ENCODE measurements around the gene PRSS21. TPM values are rescaled to one million over a fixed set of nuclear protein-coding genes. Genes with fewer than 3 reads are reported as not detected.

The PRSS21 gene
- total RNA-seq, 5 donors from 2014 or later (not counting 1 experiment from before 2014, with no cell fraction given), result 0.90 to 8.3 (median 3.3) TPM

DNA sequence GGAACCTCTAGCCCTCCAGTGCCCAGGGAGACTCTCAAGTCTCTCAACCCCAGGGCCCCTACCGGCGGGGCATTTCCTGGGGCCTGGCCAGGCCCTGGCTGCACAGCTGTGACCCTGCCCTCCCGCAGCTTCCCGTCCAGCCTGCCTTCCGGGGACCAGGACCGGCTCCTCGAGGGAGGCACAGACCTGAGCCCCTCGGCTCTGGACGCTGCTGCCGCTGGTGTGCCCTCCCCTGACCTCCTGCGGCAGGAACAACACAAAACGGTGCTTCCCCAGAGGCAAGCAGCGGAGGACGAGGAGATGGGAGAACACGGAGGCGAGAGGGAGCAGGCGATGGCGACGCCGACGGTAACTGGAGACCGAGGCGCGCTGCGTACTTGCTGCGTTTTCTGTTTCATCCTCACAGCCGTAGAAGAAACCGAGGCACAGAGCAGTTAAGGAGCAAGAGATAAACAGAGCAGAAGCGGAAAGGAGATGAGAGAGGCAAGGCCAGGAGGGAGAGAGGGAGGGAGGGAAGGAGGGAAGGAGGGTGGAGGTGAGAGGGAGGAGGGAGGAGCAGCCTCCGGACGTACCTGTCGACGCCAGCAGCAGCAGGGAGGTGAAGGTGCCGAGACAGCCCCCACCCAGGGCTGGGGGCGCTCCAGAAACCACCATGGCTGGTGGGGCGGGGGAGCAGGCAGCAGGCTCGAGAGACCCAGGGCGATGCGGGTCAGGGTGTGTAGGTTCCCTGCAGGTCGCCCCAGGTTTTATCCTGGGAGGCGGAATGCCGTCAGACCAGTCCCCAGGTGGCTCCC lies 40.6 kb downstream of the PRSS21 start, which contains the start of gene PRSS22:
Gene PRSS22 (minus strand): TSS at position 720 of the 794 bp plus-strand sequence. CDS start 66 bp downstream, at position 654.
- WGBS (ENCODE audit: insufficient coverage), result 15% methylated on average over 42 of the region's 42 CpGs
- Mint-ChIP-seq H3K27me3 (peaks cover 7 to 17% of the 10 kb centered on the region in 2 donors), H3K27ac (peak within 1 kb of the TSS in 1 of 2 donors; percentile 85), H3K4me3 (peak within 1 kb of the TSS; percentile 76 to 91 (median 77)), H3K9me3 (peaks cover 8 to 10% (median 9%) of the 10 kb centered on the region in 3 donors), H3K36me3 (peaks cover 8% of the 10 kb centered on the region), H3K4me1 (peaks cover 7 to 11% (median 10%) of the 10 kb centered on the region in 3 donors)
- peak in 4 of 35 experiments; percentile 6 to 40 (median 19) for DNase-seq
- Histone ChIP-seq H3K4me3 (ENCODE audit: control insufficient read depth in 1 of 2, extremely low read depth in 1 of 2, low read length in 1 of 2) (peak within 1 kb of the TSS in 1 of 2 donors; percentile 44), H3K4me1 (ENCODE audit: control insufficient read depth in 1 of 2, extremely low read depth in 1 of 2, insufficient read depth in 2 of 2, low read length in 2 of 2) (peaks cover 0 to 22% of the 10 kb centered on the region in 2 experiments), H3K27me3 (replicated peaks in 1 of 2; ENCODE audit: control insufficient read depth in 2 of 2, extremely low read depth in 1 of 2, insufficient read depth in 2 of 2, low read length in 1 of 2) (peaks cover 0 to 54% of the 10 kb centered on the region in 2 experiments), H3K36me3 (ENCODE audit: control insufficient read depth in 2 of 2, extremely low read depth in 1 of 2, insufficient read depth in 1 of 2, low read length in 1 of 2) (no peaks in the 10 kb centered on the region), H3K9me3 (no peaks in the 10 kb centered on the region), H3K27ac (ENCODE audit: low read length) (peak within 1 kb of the TSS; percentile 23)
- ChIA-PET CTCF (interaction anchor here in 1 of 2 donors (0.6 kb wide), 1 partner anchor 41 kb away, joined by 4 read pairs; the partner anchor contains the start of gene PRSS21), POLR2A (no interaction called here)
- ATAC-seq (replicated peaks in 1 of 4), result peak; percentile 32 to 72 (median 54)

DNA sequence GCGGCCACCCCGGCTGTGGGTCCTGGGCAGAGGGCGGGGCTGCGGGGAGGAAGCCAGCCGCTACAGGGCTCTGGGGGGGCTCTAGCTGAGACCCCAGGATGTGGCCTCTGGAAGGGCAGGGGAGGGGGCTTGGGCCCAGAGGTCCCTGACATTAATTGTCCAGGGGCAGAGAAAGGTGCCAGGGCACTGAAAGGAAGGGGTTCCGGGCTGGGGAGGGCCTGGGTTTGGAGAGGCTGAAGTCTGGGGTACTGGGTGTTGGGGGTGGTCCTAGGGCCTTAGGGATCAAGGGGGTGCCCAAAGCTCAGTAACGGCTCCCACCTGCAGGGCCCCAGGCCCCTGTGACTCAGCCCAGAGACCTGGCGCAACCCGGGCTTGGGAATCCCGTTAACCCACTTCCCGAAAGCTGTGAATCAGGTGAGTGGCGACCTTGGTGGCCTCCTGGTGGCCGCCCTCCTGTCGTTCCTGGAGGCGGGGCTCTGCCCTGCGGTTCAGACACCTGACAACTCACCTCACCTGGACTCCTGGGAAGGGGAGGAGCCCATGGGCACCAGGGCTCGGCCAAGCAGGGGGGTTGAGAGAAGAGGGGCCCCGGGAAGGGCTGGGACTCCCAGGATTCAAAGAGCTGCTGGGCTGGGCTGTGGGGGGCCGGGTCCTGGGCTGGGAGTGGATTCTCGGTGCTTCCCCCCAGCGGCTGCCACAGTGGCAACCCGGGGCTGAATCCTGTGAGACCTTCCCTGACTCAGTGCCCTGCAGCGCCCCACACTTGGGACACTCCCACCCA lies 41.4 kb downstream of the PRSS21 start:
- Mint-ChIP-seq H3K36me3 (peaks cover 8% of the 10 kb centered on the region), H3K27me3 (peaks cover 7 to 17% of the 10 kb centered on the region in 2 donors), H3K9me3 (peaks cover 8 to 10% (median 9%) of the 10 kb centered on the region in 3 donors), H3K4me3 (peak overlapping the region in 2 of 3 donors; percentile 31 to 91), H3K4me1 (peaks cover 7 to 11% (median 10%) of the 10 kb centered on the region in 3 donors), H3K27ac (peak overlapping the region in 1 of 2 donors; percentile 16)
- Histone ChIP-seq H3K9me3 (no peaks in the 10 kb centered on the region), H3K36me3 (ENCODE audit: control insufficient read depth in 2 of 2, extremely low read depth in 1 of 2, insufficient read depth in 1 of 2, low read length in 1 of 2) (no peaks in the 10 kb centered on the region), H3K4me1 (ENCODE audit: control insufficient read depth in 1 of 2, extremely low read depth in 1 of 2, insufficient read depth in 2 of 2, low read length in 2 of 2) (peaks cover 0 to 22% of the 10 kb centered on the region in 2 experiments), H3K27ac (ENCODE audit: low read length) (no peak overlapping the region), H3K4me3 (ENCODE audit: control insufficient read depth in 1 of 2, extremely low read depth in 1 of 2, low read length in 1 of 2) (peak overlapping the region in 1 of 2 donors; percentile 44), H3K27me3 (replicated peaks in 1 of 2; ENCODE audit: control insufficient read depth in 2 of 2, extremely low read depth in 1 of 2, insufficient read depth in 2 of 2, low read length in 1 of 2) (peaks cover 0 to 49% of the 10 kb centered on the region in 2 experiments)
- DNase-seq, result peak in 1 of 35 experiments; percentile 27
- WGBS (ENCODE audit: insufficient coverage), result 7% methylated on average over 13 of the region's 23 CpGs
- ChIA-PET CTCF (interaction anchor here in 1 of 2 donors (0.6 kb wide), 1 partner anchor 41 kb away, joined by 4 read pairs; the partner anchor contains the start of gene PRSS21), POLR2A (no interaction called here)
- peak; percentile 8 to 36 (median 20) for ATAC-seq (replicated peaks in 1 of 4)

DNA sequence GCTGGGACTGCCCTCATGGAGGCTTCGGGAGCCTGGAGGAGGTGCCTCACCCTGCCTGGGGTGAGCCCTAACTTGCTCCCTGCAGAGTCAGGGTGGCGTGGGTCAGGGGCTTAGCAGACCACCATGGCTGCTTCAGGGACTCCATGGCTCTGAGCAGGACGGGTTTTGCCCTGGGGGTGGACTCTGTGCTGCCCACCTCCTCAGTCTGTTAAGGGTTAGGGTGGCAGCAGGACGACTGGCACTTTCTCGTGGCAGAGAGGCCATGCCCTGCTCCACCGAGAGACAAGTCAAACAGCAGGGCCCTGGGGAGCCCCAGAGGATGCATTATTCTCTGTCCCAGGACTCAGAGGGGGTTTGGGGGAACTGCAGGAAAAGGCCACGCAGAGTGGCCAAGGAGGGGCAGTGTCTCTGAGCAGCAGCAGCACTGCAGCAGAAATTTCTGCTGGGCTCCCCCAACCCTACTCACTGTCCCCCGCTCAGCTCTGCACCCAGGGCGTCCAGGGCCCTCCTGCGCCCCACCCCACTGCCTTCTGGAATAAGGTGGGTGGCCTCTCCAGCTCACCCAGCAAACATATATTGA lies 42.7 kb downstream of the PRSS21 start:
- Mint-ChIP-seq H3K4me3 (no peak overlapping the region), H3K9me3 (peaks cover under 1% of the 10 kb centered on the region in 3 donors), H3K36me3 (no peaks in the 10 kb centered on the region), H3K27me3 (peaks cover 7 to 19% of the 10 kb centered on the region in 2 donors), H3K4me1 (peaks cover 7 to 11% (median 10%) of the 10 kb centered on the region in 3 donors), H3K27ac (no peak overlapping the region)
- ChIA-PET POLR2A (interaction anchor here in 1 of 2 donors (0.7 kb wide), 1 partner anchor 8 kb away, joined by 4 read pairs; no protein-coding TSS in a partner anchor), CTCF (interaction anchor here in 1 of 2 donors (0.7 kb wide), 1 partner anchor 202 kb away, joined by 5 read pairs; no protein-coding TSS in a partner anchor)
- Histone ChIP-seq H3K4me1 (ENCODE audit: control insufficient read depth in 1 of 2, extremely low read depth in 1 of 2, insufficient read depth in 2 of 2, low read length in 2 of 2) (peaks cover 0 to 22% of the 10 kb centered on the region in 2 experiments), H3K4me3 (ENCODE audit: control insufficient read depth in 1 of 2, extremely low read depth in 1 of 2, low read length in 1 of 2) (no peak overlapping the region), H3K27ac (ENCODE audit: low read length) (no peak overlapping the region), H3K27me3 (replicated peaks in 1 of 2; ENCODE audit: control insufficient read depth in 2 of 2, extremely low read depth in 1 of 2, insufficient read depth in 2 of 2, low read length in 1 of 2) (peaks cover 0 to 48% of the 10 kb centered on the region in 2 experiments), H3K9me3 (no peaks in the 10 kb centered on the region), H3K36me3 (ENCODE audit: control insufficient read depth in 2 of 2, extremely low read depth in 1 of 2, insufficient read depth in 1 of 2, low read length in 1 of 2) (no peaks in the 10 kb centered on the region)
- ATAC-seq (replicated peaks in 1 of 4), result no peak
- no peak for DNase-seq
- 83% methylated on average over 6 of the region's 10 CpGs for WGBS (ENCODE audit: insufficient coverage)

DNA sequence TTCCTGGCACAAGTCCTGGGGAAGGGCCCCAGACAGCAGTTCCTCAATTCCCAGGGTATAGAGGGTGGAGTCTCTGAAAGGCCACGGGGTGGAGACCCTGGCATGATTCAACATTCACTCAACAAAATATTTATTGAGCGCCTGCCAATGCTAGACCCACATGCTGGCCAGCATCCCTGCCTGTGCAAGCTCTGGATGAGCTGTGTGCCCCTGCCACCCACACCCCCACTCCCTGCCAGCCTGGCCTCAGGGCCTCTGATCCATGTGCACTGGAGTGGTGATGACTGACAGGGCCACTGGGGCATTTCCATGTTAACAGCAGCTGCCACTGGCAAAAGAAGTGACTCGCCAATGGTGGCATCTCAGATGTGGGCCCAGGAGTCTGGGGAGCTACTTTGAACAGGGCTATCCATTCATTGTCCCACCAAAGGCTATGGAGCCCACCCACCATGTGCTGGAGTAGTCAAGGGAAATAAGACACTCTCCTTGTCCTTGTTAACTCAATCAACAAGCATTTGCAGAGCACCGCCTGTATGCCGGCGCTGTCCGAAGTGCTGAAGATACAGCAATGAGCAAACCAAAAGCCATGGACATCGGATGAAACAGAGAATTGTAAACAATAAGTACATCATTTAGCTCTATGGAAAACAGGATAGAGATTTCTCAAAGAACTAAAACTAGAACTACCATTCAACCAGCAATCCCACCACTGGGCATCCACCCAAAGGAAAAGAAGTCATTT lies 44.0 kb downstream of the PRSS21 start:
- CTCF ChIA-PET, result interaction anchor here in 1 of 2 donors (1.3 kb wide), 1 partner anchor 12 kb away, joined by 3 read pairs; no protein-coding TSS in a partner anchor
- no peak overlapping the region for H3K27ac Mint-ChIP-seq
- H3K36me3 Mint-ChIP-seq, result no peaks in the 10 kb centered on the region
- POLR2A ChIA-PET, result no interaction called here
- no peak overlapping the region for H3K4me3 Mint-ChIP-seq
- ATAC-seq (replicated peaks in 1 of 4), result no peak
- H3K4me1 ChIP-seq (ENCODE audit: control insufficient read depth in 1 of 2, extremely low read depth in 1 of 2, insufficient read depth in 2 of 2, low read length in 2 of 2), result peaks cover 0 to 22% of the 10 kb centered on the region in 2 experiments
- H3K27me3 ChIP-seq (replicated peaks in 1 of 2; ENCODE audit: control insufficient read depth in 2 of 2, extremely low read depth in 1 of 2, insufficient read depth in 2 of 2, low read length in 1 of 2), result peaks cover 0 to 48% of the 10 kb centered on the region in 2 experiments
- no peak overlapping the region for H3K27ac ChIP-seq (ENCODE audit: low read length)
- H3K4me3 ChIP-seq (ENCODE audit: control insufficient read depth in 1 of 2, extremely low read depth in 1 of 2, low read length in 1 of 2), result no peak overlapping the region
- no peaks in the 10 kb centered on the region for H3K9me3 Mint-ChIP-seq
- DNase-seq, result no peak
- peaks cover 7 to 15% (median 10%) of the 10 kb centered on the region in 3 donors for H3K4me1 Mint-ChIP-seq
- no peaks in the 10 kb centered on the region for H3K36me3 ChIP-seq (ENCODE audit: control insufficient read depth in 2 of 2, extremely low read depth in 1 of 2, insufficient read depth in 1 of 2, low read length in 1 of 2)
- 94% methylated on average over 2 of the region's 8 CpGs for WGBS (ENCODE audit: insufficient coverage)
- H3K27me3 Mint-ChIP-seq, result peaks cover 7 to 19% of the 10 kb centered on the region in 2 donors
- H3K9me3 ChIP-seq, result no peaks in the 10 kb centered on the region

DNA sequence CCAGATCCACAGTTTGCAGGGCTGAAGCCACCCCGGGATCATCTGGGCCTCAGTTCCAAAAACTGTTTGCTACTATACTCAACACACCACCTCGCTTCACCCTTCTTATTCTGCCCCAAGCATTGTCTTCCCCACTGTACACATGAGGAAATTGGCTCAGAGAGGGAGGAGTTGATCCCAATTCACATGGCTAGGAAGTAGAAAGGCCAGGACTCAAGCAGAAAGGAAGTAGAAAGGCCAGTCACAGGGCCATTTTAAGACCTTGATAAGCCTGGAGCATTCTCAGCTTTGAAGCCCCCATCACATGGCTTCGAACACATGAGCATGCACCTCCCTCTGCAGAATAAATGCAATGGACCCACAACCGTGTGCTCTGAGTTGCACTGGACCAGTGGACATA lies 48.6 kb downstream of the PRSS21 start:
- H3K9me3 ChIP-seq, result no peaks in the 10 kb centered on the region
- DNase-seq, result no peak
- H3K27ac Mint-ChIP-seq, result no peak overlapping the region
- ATAC-seq (replicated peaks in 1 of 4), result no peak
- peaks cover 3 to 17% of the 10 kb centered on the region in 2 experiments for H3K4me1 ChIP-seq (ENCODE audit: control insufficient read depth in 1 of 2, extremely low read depth in 1 of 2, insufficient read depth in 2 of 2, low read length in 2 of 2)
- no peaks in the 10 kb centered on the region for H3K9me3 Mint-ChIP-seq
- no peak overlapping the region for H3K4me3 Mint-ChIP-seq
- CTCF ChIA-PET, result interaction anchor here in 1 of 2 donors (0.6 to 1.0 kb wide), 3 partner anchors 27 to 60 kb away, joined by 3 to 7 read pairs (median 4); no protein-coding TSS in a partner anchor
- H3K4me1 Mint-ChIP-seq, result peaks cover 0 to 26% (median 13%) of the 10 kb centered on the region in 3 donors
- no peaks in the 10 kb centered on the region for H3K36me3 Mint-ChIP-seq
- peaks cover 0 to 9% of the 10 kb centered on the region in 2 experiments for H3K27me3 ChIP-seq (replicated peaks in 1 of 2; ENCODE audit: control insufficient read depth in 2 of 2, extremely low read depth in 1 of 2, insufficient read depth in 2 of 2, low read length in 1 of 2)
- no peak overlapping the region for H3K4me3 ChIP-seq (ENCODE audit: control insufficient read depth in 1 of 2, extremely low read depth in 1 of 2, low read length in 1 of 2)
- no peaks in the 10 kb centered on the region for H3K36me3 ChIP-seq (ENCODE audit: control insufficient read depth in 2 of 2, extremely low read depth in 1 of 2, insufficient read depth in 1 of 2, low read length in 1 of 2)
- WGBS (ENCODE audit: insufficient coverage), result 78% methylated on average over 2 of the region's 4 CpGs
- H3K27me3 Mint-ChIP-seq, result peaks cover 4 to 8% of the 10 kb centered on the region in 2 donors
- no peak overlapping the region for H3K27ac ChIP-seq (ENCODE audit: low read length)
- POLR2A ChIA-PET, result no interaction called here
